Endothelial cell of umbilical vein (primary cell): ENCODE results near the gene BTBD2. TPM values are rescaled to one million over a fixed set of nuclear protein-coding genes. Genes with fewer than 3 reads are reported as not detected.

Experiments
- BruUV-seq: library from RNA; stranded (reverse); fragments of 400-500 nt; replicated peaks from 2 replicates; lab custom pipeline; 2021; lab: Mats Ljungman, UMichigan
- CTCF ChIA-PET: fragments of 300-600, 350-600 bp; sonication (Branson Sonifier 250); formaldehyde crosslinking; loops from one replicate; lab custom pipeline; 2021; ENCODE audit warnings: antibody characterized with exemption, inconsistent platforms; lab: Charles Lee
- POLR2A ChIA-PET: fragments of 300-600, 350-600 bp; sonication (Branson Sonifier 250); formaldehyde crosslinking; loops from one replicate; lab custom pipeline; 2021; ENCODE audit warnings: antibody characterized with exemption, inconsistent platforms; lab: Charles Lee
- DNase-seq: peaks from one replicate; pipeline ENCODE4 v3.0.0-alpha.2; 2011; ENCODE audit warnings: low read depth, low spot score
- FAIRE-seq: peaks from 2 replicates; lab custom pipeline; 2011; peaks lifted over from hg19 to GRCh38; lab: Jason Lieb, UNC
- H2AFZ ChIP-seq: 2 replicates; pipeline ENCODE4 v1.6.0; 2012; ENCODE audit warnings: low read depth, low read length, control low read depth, inconsistent platforms
- H3K27ac ChIP-seq: 2 replicates; pipeline ENCODE4 v1.5.1; 2011; ENCODE audit warnings: low read depth, mild to moderate bottlenecking, control low read depth, low read length, moderate library complexity; ENCODE audit not compliant: insufficient read depth
- H3K27me3 ChIP-seq, 2 experiments: 2 replicates each; pipeline versions ENCODE4 v1.6.0 to v1.6.1; 2011; ENCODE audit warnings: low read length in 2 of 2, mixed read lengths in 1 of 2; ENCODE audit not compliant: control insufficient read depth in 2 of 2, insufficient read depth in 2 of 2
- H3K36me3 ChIP-seq, 2 experiments: 2 replicates in 1 of 2; 3 replicates in 1 of 2; pipeline ENCODE4 v1.5.1; 2011; ENCODE audit warnings: low read length in 2 of 2, mild to moderate bottlenecking in 1 of 2, moderate library complexity in 1 of 2; ENCODE audit not compliant: control insufficient read depth in 2 of 2, insufficient read depth in 2 of 2; ENCODE audit errors: extremely low read depth in 1 of 2
- H3K4me1 ChIP-seq: 3 replicates; pipeline ENCODE4 v1.5.1; 2011; ENCODE audit warnings: mild to moderate bottlenecking, low read length; ENCODE audit not compliant: control insufficient read depth, insufficient read depth; ENCODE audit errors: extremely low read depth
- H3K4me2 ChIP-seq: 2 replicates; pipeline ENCODE4 v1.6.1; 2011; ENCODE audit warnings: low read length, control low read depth, mixed read lengths; ENCODE audit not compliant: insufficient read depth
- H3K4me3 ChIP-seq, 3 experiments: fragments of 200-600 bp in 1 of 3; sonication (generic), shearing (Covaris generic) in 1 of 3; replicated peaks in 1 of 3; 2 replicates each; pipeline ENCODE4 v1.5.1; 2011 to 2016; ENCODE audit warnings: control low read depth in 3 of 3, low read length in 3 of 3, mild to moderate bottlenecking in 2 of 3, inconsistent platforms in 1 of 3, low read depth in 1 of 3, moderate library complexity in 1 of 3; ENCODE audit not compliant: insufficient read depth in 1 of 3
- H3K79me2 ChIP-seq: 2 replicates; pipeline ENCODE4 v1.6.0; 2012; ENCODE audit warnings: low read length, inconsistent platforms; ENCODE audit not compliant: control insufficient read depth, insufficient read depth
- H3K9ac ChIP-seq: replicated peaks from 2 replicates; pipeline ENCODE3; 2011; ENCODE audit warnings: low read length, control low read depth; ENCODE audit not compliant: insufficient read depth; ENCODE audit errors: extremely low read depth
- H3K9me1 ChIP-seq: replicated peaks from 3 replicates; pipeline ENCODE4 v1.6.0; 2011; ENCODE audit warnings: mild to moderate bottlenecking, low read length; ENCODE audit not compliant: control insufficient read depth, insufficient read depth; ENCODE audit errors: extremely low read depth
- H3K9me3 ChIP-seq: replicated peaks from 2 replicates; pipeline ENCODE4 v1.5.1; 2012; ENCODE audit warnings: low read length, inconsistent platforms; ENCODE audit not compliant: control insufficient read depth, insufficient read depth
- H4K20me1 ChIP-seq: replicated peaks from 2 replicates; pipeline ENCODE3; 2011; ENCODE audit warnings: mild to moderate bottlenecking, low read length; ENCODE audit not compliant: control insufficient read depth, insufficient read depth; ENCODE audit errors: extremely low read depth
- CTCF ChIP-seq, 2 donors: IDR thresholded peaks; 1 replicate in 1 of 2; 2 replicates in 1 of 2; pipeline ENCODE4 v1.5.1; 2011; ENCODE audit warnings: low read length in 2 of 2, mild to moderate bottlenecking in 2 of 2, moderate library complexity in 2 of 2, control low read depth in 1 of 2, inconsistent platforms in 1 of 2, low read depth in 1 of 2; ENCODE audit not compliant: insufficient read depth in 1 of 2; ENCODE audit errors: extremely low read depth in 1 of 2
- EZH2 ChIP-seq: IDR thresholded peaks from 2 replicates; pipeline ENCODE4 v1.6.1; 2012; ENCODE audit warnings: borderline replicate concordance, low read depth, mild to moderate bottlenecking, moderate library complexity, low read length, inconsistent platforms; ENCODE audit not compliant: severe bottlenecking
- FOS ChIP-seq: IDR thresholded peaks from 2 replicates; pipeline ENCODE4 v1.6.1; 2011; ENCODE audit warnings: mild to moderate bottlenecking, low read length, moderate library complexity, borderline replicate concordance; ENCODE audit not compliant: insufficient read depth
- GATA2 ChIP-seq: IDR thresholded peaks from 2 replicates; pipeline ENCODE4 v1.7.0; 2011; ENCODE audit warnings: low read depth, mild to moderate bottlenecking, moderate library complexity, mixed read lengths, low read length; ENCODE audit not compliant: insufficient read length, insufficient read depth
- JUN ChIP-seq: IDR thresholded peaks from 2 replicates; pipeline ENCODE4 v1.6.1; 2011; ENCODE audit warnings: borderline replicate concordance, low read depth; ENCODE audit not compliant: insufficient read length, insufficient read depth
- MAX ChIP-seq: IDR thresholded peaks from 2 replicates; pipeline ENCODE4 v1.6.1; 2011; ENCODE audit not compliant: insufficient read depth, insufficient read length
- MYC ChIP-seq: IDR thresholded peaks from one replicate; pipeline ENCODE4 v1.6.1; 2011; ENCODE audit warnings: mild to moderate bottlenecking, low read depth, low read length
- POLR2A ChIP-seq: IDR thresholded peaks from 2 replicates; pipeline ENCODE4 v1.6.1; 2012; ENCODE audit warnings: low read depth, mild to moderate bottlenecking, control low read depth, low read length
- POLR2AphosphoS5 ChIP-seq: IDR thresholded peaks from 2 replicates; pipeline ENCODE4 v1.6.1; 2012; ENCODE audit warnings: low read depth, mild to moderate bottlenecking, control low read depth, low read length, moderate library complexity; ENCODE audit not compliant: insufficient read depth
- dilution Hi-C: fragments of 300-500 bp; cut with MboI; formaldehyde crosslinking; loops from one replicate; pipeline ENCODE4 v1.15.0; 2019; ENCODE audit warnings: low sequenced_read_pairs; ENCODE audit not compliant: extremely low pct_ligation_motif_present
- intact Hi-C: fragments of 100-400 bp; cut with micrococcal nuclease; formaldehyde crosslinking; loops from one replicate; pipeline ENCODE4 v1.10.0; 2022
- polyA plus RNA-seq, 4 experiments: library from polyadenylated mRNA; depleted of rRNA in 3 of 4; stranded (reverse) in 3 of 4; unstranded in 1 of 4; fragments of >200 nt; gene quantifications; 2 replicates each; pipeline versions ENCODE4 v1.2.1 to v1.2.3, GENCODE V29; 2011 to 2012; ENCODE audit warnings: missing spikeins in 1 of 4
- total RNA-seq: library from RNA; stranded (reverse); gene quantifications from 2 replicates; pipeline ENCODE4 v1.2.3, GENCODE V29; 2021

BTBD2 gene
- total and polyA plus RNA-seq, 2 donors (not counting 3 experiments of a cell fraction or from before 2014, with no cell fraction given) = 59.2 to 78.2 TPM

- TF ChIP-seq EZH2 (no peak), GATA2 (no peak)
- Histone ChIP-seq H3K27ac (no peak overlapping the region), H3K4me3 (no peak overlapping the region), H2AFZ (no peak overlapping the region), H4K20me1 (no peaks in the 10 kb centered on the region), H3K4me2 (no peak overlapping the region), H3K27me3 (no peaks in the 10 kb centered on the region), H3K9me3 (no peaks in the 10 kb centered on the region), H3K9ac (no peak overlapping the region), H3K9me1 (no peaks in the 10 kb centered on the region), H3K4me1 (no peaks in the 10 kb centered on the region), H3K79me2 (no peaks in the 10 kb centered on the region), H3K36me3 (no peaks in the 10 kb centered on the region)
- CTCF ChIA-PET = interaction anchor here (0.6 to 6.0 kb wide), 3 partner anchors 11 to 48 kb away, joined by 3 to 75 read pairs (median 4); no protein-coding TSS in a partner anchor
- BruUV-seq = no TSS peak
- POLR2A ChIA-PET = no interaction called here
- DNase-seq = no peak
- intact Hi-C loops = no loop called here
- FAIRE-seq = no peak
- dilution Hi-C loops = no loop called here
Observed at GRCh38 chr19:2021453-2022140, 6.1 kb upstream of the BTBD2 start.

- H3K27me3 ChIP-seq = no peaks in the 10 kb centered on the region
- H2AFZ ChIP-seq = no peak overlapping the region
- no TSS peak for BruUV-seq
- H3K9me1 ChIP-seq = no peaks in the 10 kb centered on the region
- no peaks in the 10 kb centered on the region for H3K36me3 ChIP-seq
- no peaks in the 10 kb centered on the region for H4K20me1 ChIP-seq
- H3K4me1 ChIP-seq = no peaks in the 10 kb centered on the region
- FAIRE-seq (no peak), DNase-seq (no peak)
- POLR2A ChIA-PET = no interaction called here
- H3K27ac ChIP-seq = no peak overlapping the region
- CTCF ChIA-PET = interaction anchor here (0.6 to 6.0 kb wide), 10 partner anchors 12 to 487 kb away, joined by 3 to 75 read pairs (median 4); partner anchors contain the start of gene MOB3A
- intact Hi-C loops = loop anchor here (1.0 kb wide), 3 partner anchors 33 to 78 kb away; partner anchors contain the start of genes IZUMO4, MKNK2 and MOB3A
- H3K4me2 ChIP-seq = no peak overlapping the region
- dilution Hi-C loops = no loop called here
- TF ChIP-seq MYC (no peak), POLR2AphosphoS5 (no peak), CTCF (IDR thresholded peaks at IDR 0.05; ENCODE audit: extremely low read depth in 1 of 2, insufficient read depth in 1 of 2, low read depth in 1 of 2, low read length in 2 of 2) (no peak), POLR2A (no peak), EZH2 (no peak), FOS (no peak), JUN (no peak), GATA2 (no peak), MAX (no peak)
- no peak overlapping the region for H3K9ac ChIP-seq
- no peaks in the 10 kb centered on the region for H3K9me3 ChIP-seq
- peaks cover 8% of the 10 kb centered on the region for H3K79me2 ChIP-seq
- no peak overlapping the region for H3K4me3 ChIP-seq
Observed at GRCh38 chr19:2018752-2019151, 3.2 kb upstream of the BTBD2 start.
